Osteoblast (primary cell): ENCODE results near the gene ARHGAP30. TPM values are rescaled to one million over a fixed set of nuclear protein-coding genes. Genes with fewer than 3 reads are reported as not detected.

Source experiments
- DNase-seq: peaks from one replicate; pipeline ENCODE4 v3.0.0; 2011; ENCODE audit warnings: low spot score, mixed read lengths; ENCODE audit not compliant: insufficient read length; ENCODE audit errors: missing footprints
- H2AFZ ChIP-seq: 2 replicates; pipeline ENCODE4 v1.6.0; 2011; ENCODE audit warnings: mild to moderate bottlenecking, low read length
- H3K27ac ChIP-seq: 2 replicates; pipeline ENCODE4 v1.5.1; 2011; ENCODE audit warnings: mild to moderate bottlenecking, low read depth, low read length, moderate library complexity
- H3K27me3 ChIP-seq: 2 replicates; pipeline ENCODE4 v1.6.0; 2012; ENCODE audit warnings: mild to moderate bottlenecking, control low read depth, inconsistent platforms, low read length, moderate library complexity; ENCODE audit not compliant: insufficient read depth
- H3K36me3 ChIP-seq: 2 replicates; pipeline ENCODE4 v1.5.1; 2011; ENCODE audit warnings: mild to moderate bottlenecking, low read length, control low read depth, moderate library complexity; ENCODE audit not compliant: insufficient read depth
- H3K4me1 ChIP-seq: 2 replicates; pipeline ENCODE4 v1.5.1; 2011; ENCODE audit warnings: mild to moderate bottlenecking, low read length, control low read depth, moderate library complexity; ENCODE audit not compliant: insufficient read depth
- H3K4me2 ChIP-seq: 2 replicates; pipeline ENCODE4 v1.6.0; 2011; ENCODE audit warnings: mild to moderate bottlenecking, low read length; ENCODE audit not compliant: insufficient read depth
- H3K4me3 ChIP-seq: fragments of 200-600 bp; sonication (generic); 3 replicates; pipeline ENCODE4 v1.5.1; 2012; ENCODE audit warnings: mild to moderate bottlenecking, low read length, inconsistent platforms; ENCODE audit not compliant: insufficient read depth
- H3K79me2 ChIP-seq: 2 replicates; pipeline ENCODE4 v1.6.0; 2012; ENCODE audit warnings: mild to moderate bottlenecking, low read length, control low read depth, inconsistent platforms; ENCODE audit not compliant: insufficient read depth
- H3K9me3 ChIP-seq: 2 replicates; pipeline ENCODE4 v1.5.1; 2011; ENCODE audit warnings: low read depth, low read length, control low read depth
- H4K20me1 ChIP-seq: 2 replicates; pipeline ENCODE4 v1.6.0; 2012; ENCODE audit warnings: mild to moderate bottlenecking, low read length, control low read depth; ENCODE audit not compliant: insufficient read depth
- CTCF ChIP-seq: IDR thresholded peaks from 2 replicates; pipeline ENCODE4 v1.5.1; 2011; ENCODE audit warnings: mild to moderate bottlenecking, low read depth, low read length, moderate library complexity; ENCODE audit errors: extremely low read depth
- total RNA-seq: library from RNA; depleted of rRNA; stranded (reverse); fragments of >200 nt; gene quantifications from 2 replicates; pipeline ENCODE4 v1.2.3, GENCODE V29; 2012

The ARHGAP30 gene
- total RNA-seq, 1 donor = under 0.01 TPM

GRCh38 chr1:161051219-161051618 lies 18.5 kb downstream of the ARHGAP30 start:
- TF ChIP-seq CTCF = no peak
- H3K27me3 ChIP-seq = no peaks in the 10 kb centered on the region
- H3K4me3 ChIP-seq = no peak overlapping the region
- H2AFZ ChIP-seq = no peak overlapping the region
- no peak overlapping the region for H3K4me2 ChIP-seq
- peaks cover 7% of the 10 kb centered on the region for H3K9me3 ChIP-seq
- no peaks in the 10 kb centered on the region for H3K79me2 ChIP-seq
- peaks cover 3% of the 10 kb centered on the region for H3K4me1 ChIP-seq
- H4K20me1 ChIP-seq = no peaks in the 10 kb centered on the region
- H3K27ac ChIP-seq = no peak overlapping the region
- H3K36me3 ChIP-seq = no peaks in the 10 kb centered on the region
- DNase-seq = peak; percentile 58

GRCh38 chr1:161048949-161049722 lies 20.6 kb downstream of the ARHGAP30 start:
- H3K4me1 ChIP-seq = peaks cover 11% of the 10 kb centered on the region
- H3K9me3 ChIP-seq = peaks cover 7% of the 10 kb centered on the region
- peaks cover 12% of the 10 kb centered on the region for H3K79me2 ChIP-seq
- H3K27ac ChIP-seq = no peak overlapping the region
- peaks cover 5% of the 10 kb centered on the region for H4K20me1 ChIP-seq
- no peaks in the 10 kb centered on the region for H3K27me3 ChIP-seq
- no peak overlapping the region for H2AFZ ChIP-seq
- no peak for TF ChIP-seq CTCF
- no peak overlapping the region for H3K4me3 ChIP-seq
- H3K4me2 ChIP-seq = no peak overlapping the region
- no peaks in the 10 kb centered on the region for H3K36me3 ChIP-seq
- peak; percentile 47 for DNase-seq

GRCh38 chr1:161047436-161048420 lies 22.0 kb downstream of the ARHGAP30 start:
- Histone ChIP-seq H3K36me3 (peaks cover 6% of the 10 kb centered on the region), H3K27me3 (no peaks in the 10 kb centered on the region), H3K4me3 (no peak overlapping the region), H3K79me2 (peaks cover 24% of the 10 kb centered on the region), H3K4me2 (no peak overlapping the region), H3K9me3 (peaks cover 7% of the 10 kb centered on the region), H3K27ac (no peak overlapping the region), H4K20me1 (peaks cover 5% of the 10 kb centered on the region), H2AFZ (no peak overlapping the region), H3K4me1 (peaks cover 12% of the 10 kb centered on the region)
- peak; percentile 32 for DNase-seq
- no peak for TF ChIP-seq CTCF
